Prostate gland (tissue), 2 donors: ENCODE data around the gene MRI1.

ENCODE experiments used
- CTCF ChIP-seq, 4 experiments: fragments of 200-600 bp in 2 of 4; fragments of 450-650 bp in 2 of 4; sonication (generic) in 2 of 4; IDR thresholded peaks; 1 replicate in 3 of 4; 2 replicates in 1 of 4; pipeline ENCODE4 v1.5.1; 2016 to 2019; ENCODE audit warnings: antibody characterized with exemption in 4 of 4, mild to moderate bottlenecking in 2 of 4, moderate library complexity in 2 of 4
- POLR2A ChIP-seq: fragments of 450-650 bp; IDR thresholded peaks from one replicate; pipeline ENCODE4 v1.6.1; 2016; ENCODE audit warnings: antibody characterized with exemption, mild to moderate bottlenecking
- POLR2AphosphoS5 ChIP-seq: sonication (generic); formaldehyde crosslinking; IDR thresholded peaks from one replicate; pipeline ENCODE4 v1.6.1; 2017; ENCODE audit warnings: antibody characterized with exemption

GRCh38 chr19:13729859-13730258, 34.5 kb upstream of the MRI1 start:
- no peak for TF ChIP-seq CTCF (IDR thresholded peaks at IDR 0.05)
- no peak for TF ChIP-seq POLR2AphosphoS5
- TF ChIP-seq POLR2A, result no peak
